Forelimb muscle (tissue), 1 donor: ENCODE data around the gene AMACR. TPM values are rescaled to one million over a fixed set of nuclear protein-coding genes. Genes with fewer than 3 reads are reported as not detected.
A peak's percentile ranks its signal among the peaks of the same experiment; 100 is the strongest.

Experiments used
- DNase-seq: peaks from one replicate; pipeline ENCODE4 v3.0.0-alpha.2; 2013; ENCODE audit warnings: low read depth
- polyA plus RNA-seq: library from polyadenylated mRNA; unstranded; fragments of 120-200 nt; gene quantifications from one replicate; pipeline ENCODE4 v1.2.1, GENCODE V29; 2013; ENCODE audit not compliant: insufficient read length

AMACR gene
- polyA plus RNA-seq, 1 donor: 4.2 TPM

- no peak for DNase-seq
Measured at GRCh38 chr5:34008802-34009201, 952 bp upstream of the AMACR start.

DNA sequence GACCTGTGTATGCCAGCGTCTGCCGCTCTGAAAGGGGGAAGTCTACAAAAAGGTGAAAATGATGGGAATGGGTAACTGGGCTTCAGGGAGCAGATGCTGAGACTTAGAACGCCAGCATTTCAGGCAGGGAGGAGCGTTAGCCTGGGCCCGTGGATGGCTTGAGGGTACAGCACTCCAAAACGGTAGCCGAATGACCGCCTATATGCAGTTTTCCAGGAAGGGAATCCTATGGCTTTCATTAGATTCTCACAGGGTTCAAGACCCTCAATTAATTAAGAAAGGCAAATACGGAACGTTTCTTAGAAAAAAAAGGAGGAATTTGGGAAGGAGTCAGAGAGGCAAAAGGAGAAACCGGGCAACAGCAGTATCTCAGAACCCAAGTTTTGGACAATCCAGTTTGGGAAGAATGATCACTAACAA, 639 bp downstream of the AMACR start:
- no peak for DNase-seq

GRCh38 chr5:34005681-34006080, 2.2 kb downstream of the AMACR start:
- no peak for DNase-seq

DNA sequence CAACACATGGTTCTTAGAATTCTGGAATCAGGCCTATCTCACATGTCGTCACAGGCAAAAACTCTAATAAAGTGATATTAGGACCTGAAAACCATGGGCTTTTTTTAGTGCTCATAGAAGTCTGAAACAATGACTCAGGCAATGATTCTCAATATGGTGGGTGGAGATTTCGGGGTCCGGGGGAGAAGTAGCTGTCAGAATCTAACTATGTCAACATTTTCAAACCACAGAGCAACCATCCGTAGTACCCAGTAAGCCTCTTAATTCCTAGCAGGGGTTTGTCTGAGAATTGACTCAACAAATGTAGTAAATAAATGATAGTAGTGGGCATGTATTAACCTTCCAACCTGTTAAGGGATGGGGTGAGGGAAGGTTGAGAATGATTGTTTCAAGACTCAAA, 2.6 kb downstream of the AMACR start:
- no peak for DNase-seq

DNA sequence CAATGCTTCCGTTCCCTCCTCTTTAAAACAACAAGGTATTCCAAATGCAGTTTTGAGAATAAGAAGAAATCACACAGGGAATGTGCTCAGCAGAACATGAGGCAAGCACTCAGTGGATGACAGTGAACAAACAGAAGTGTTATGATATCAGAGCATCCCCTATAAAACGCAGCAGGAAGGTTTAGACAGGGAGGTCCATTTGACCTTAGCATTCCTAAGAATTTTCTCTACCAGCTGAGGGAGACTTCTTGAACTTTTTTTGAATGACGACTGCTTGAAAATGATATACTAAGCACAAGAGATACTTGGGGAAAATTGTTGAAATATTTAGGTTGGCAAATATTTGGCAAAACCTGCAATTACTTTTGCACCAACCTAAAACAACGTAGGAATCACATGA, 3.9 kb downstream of the AMACR start:
- no peak for DNase-seq

DNA sequence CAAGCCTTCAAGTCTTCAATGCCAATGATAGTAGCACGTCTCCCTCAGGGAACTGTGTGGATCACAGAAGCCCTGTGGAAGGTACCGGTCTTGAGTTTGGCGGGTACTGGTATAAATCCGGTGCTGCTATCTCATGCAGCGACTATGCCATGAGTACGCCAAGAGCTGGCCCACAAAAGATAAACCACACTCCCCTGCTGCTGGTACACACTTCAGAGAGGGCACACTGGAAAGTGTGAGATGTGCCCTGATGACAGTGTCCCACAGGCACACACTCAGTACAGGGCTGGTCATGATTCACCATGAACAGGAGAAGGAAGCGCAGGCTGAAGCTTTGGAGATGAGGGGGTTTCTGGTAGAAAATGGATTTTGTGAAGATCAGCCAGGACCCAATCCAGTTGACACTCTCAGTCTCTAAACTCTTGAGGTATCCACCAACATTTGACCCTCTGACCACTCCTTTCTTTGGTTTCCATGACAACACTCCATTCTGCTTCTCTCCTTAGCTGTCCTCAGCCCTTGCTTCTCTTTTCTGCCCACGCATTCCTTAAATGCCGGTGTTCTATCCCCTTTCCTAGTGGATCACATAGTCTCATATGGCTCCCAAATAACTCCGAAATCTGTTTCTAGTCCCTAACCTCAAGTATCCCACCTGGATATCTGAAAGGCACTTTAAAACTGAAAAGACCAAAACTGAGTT, 5.1 kb downstream of the AMACR start:
- DNase-seq: no peak

DNA sequence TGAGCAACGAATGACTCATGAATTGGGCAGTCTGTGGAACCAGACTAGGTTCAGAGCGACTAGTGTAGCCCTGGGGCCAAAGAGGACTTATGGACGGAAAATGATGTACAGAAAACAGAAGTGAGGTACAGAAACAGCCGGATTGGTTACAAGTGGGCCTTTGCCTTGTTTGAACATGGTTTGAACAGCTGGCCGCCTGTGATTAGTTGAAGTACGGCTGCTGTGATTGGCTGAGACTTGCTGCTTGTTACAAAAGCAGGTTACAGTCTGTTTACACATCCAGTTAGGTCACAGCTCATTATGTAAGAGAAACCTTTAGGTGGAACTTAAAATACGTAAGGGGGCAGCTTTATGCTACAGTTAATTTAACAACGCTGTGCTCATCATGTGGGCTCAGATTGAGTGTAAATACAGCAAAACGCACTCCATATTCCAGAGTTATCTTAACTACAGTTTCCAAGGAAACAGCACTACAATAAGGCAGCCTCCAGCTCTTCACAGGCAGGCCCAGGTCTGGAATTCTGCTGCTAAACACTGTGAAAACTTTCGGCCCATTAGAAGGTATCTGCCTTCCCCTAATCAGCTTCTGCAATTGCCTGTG, 6.5 kb downstream of the AMACR start:
- DNase-seq: no peak

- no peak for DNase-seq
Measured at GRCh38 chr5:33999978-34000377, 7.9 kb downstream of the AMACR start.

- DNase-seq: no peak
Measured at GRCh38 chr5:33997331-33997983, 10.4 kb downstream of the AMACR start.

GRCh38 chr5:33995865-33996264, 12.0 kb downstream of the AMACR start:
- DNase-seq: no peak

DNA sequence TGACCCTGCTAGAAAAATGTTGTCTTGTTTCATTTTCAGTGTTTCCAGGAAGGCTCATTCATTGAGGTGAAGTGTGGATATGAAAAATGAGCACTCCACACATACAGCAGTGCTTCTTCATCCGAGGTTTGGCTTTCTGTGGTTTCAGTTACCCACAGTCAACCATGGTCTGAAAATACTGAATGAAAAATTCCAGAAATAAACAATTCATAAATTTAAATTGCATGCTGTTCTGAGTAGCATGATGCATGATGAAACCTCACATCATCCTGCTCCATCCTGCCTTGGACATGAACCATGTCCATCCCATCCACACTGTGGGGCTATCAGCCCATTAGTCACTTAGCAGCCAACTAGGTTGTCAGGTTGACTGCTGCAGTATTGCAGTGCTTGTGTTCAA, 13.0 kb downstream of the AMACR start:
- DNase-seq: no peak

GRCh38 chr5:33992864-33993263, 15.0 kb downstream of the AMACR start:
- no peak for DNase-seq

- no peak for DNase-seq
Measured at GRCh38 chr5:33985447-33985846, 22.4 kb downstream of the AMACR start.

GRCh38 chr5:33984671-33985124, 23.2 kb downstream of the AMACR start, which contains the start of gene SLC45A2:
Gene SLC45A2 (minus strand): TSS chr5:33984693. CDS start chr5:33984583, 110 bp downstream.
- no peak for DNase-seq

GRCh38 chr5:33984178-33984577, 23.7 kb downstream of the AMACR start:
- no peak for DNase-seq

DNA sequence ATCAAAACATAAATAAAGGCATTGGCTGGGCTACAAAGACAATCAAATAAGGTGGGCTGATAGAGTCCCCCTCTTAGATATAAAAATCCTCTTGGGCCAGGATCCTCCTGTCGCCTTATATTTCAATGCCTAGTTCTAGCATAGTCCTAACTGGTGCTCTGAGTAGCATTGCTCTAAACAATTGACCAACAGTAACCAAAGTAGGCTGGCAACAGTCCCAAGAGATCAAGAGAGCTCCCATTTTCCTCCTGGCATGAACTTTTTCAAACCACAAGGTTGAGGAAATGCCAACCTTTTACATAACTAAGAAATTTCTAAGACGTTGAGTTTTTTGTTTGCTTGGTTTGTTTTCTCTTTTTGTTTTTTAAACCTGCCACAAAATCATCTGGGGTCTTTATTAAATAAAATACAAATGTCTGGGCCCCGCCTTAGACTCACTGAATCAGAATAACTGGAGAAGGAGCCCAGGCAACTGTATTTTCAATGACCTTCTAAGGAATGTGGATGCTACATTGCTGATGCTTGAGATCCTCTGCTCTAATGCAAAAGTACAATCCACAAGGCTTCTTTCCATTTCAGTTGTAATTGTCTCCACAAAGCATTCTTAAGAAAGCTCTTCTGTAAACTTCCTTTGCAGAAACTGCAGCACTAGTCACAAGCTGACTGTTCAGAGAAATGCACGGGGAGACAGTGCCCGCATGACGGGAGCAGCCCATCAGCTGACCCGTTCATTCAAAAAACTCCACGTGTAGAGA, 26.3 kb downstream of the AMACR start:
- DNase-seq: no peak

- DNase-seq: no peak
Measured at GRCh38 chr5:33980030-33980429, 27.8 kb downstream of the AMACR start.

- no peak for DNase-seq
Measured at GRCh38 chr5:33978306-33978705, 29.5 kb downstream of the AMACR start.

DNA sequence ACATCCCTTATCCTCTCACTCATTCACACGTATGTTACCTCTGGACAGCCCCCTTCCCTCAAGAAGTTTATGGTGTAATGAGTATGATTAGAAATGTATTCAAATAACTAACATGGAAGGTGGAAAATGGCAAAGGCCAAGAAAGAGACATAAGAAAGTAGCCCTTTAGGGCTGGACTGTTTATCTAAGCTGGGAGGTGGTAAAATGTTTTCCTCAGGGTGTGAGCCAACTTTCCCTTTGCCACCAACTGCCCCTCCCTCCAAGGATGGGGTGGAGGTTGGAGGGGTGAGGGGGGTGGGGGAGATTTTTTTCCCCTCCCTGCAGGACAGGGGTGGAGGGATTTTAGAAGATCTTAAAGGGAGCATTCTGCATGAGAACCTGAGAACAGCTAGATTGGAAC, 31.5 kb downstream of the AMACR start:
- DNase-seq: no peak

DNA sequence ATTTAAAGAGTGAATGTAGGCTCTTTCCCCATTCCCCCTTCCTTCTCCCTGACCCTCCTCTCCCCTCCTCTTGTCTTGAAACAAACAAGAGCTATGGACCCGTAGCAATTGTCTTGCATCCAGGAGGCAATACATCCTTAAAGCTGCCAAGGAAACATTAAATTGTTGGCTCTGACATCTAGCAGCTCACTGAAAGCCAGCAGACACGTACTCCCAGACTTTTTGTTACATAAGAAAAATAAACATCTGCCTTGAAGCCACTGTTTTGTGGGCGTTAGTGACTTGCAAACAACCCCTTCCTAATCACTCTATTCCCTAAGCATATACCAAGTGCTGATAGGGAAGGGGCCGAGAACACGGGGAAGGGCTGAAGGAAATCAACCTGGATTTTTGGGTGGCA, 32.0 kb downstream of the AMACR start:
- peak; percentile 60 for DNase-seq

DNA sequence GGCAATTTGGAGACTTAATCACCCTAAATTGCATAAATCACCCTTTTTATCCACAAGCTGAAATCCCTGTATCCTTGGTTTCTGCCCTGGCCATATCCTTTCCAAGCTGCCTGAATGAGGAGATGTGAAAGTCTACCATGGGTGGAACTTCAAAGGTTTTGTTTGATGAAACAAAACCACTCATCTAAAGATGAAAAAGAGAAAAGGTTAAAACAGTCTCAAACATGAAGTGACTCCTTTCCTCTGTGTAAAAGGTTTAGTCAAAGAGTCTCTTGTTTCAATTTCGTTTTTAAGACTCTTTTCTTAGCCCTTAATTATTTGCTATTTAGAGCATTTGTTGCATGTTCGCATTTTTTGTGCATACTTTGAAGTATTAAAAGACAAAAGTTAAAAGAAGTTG, 34.6 kb downstream of the AMACR start:
- DNase-seq: no peak
